ENCODE measurements around the gene VPS37C.
"Not testable (repeated sequence)": the region's sequence is repeated elsewhere in the genome, so short reads cannot be mapped to it uniquely, and the experiment has no call there.

The VPS37C gene

GRCh38 chr11:61116426-61117167 is 44.6 kb downstream of the VPS37C start:
- DNase-seq (ENCODE audit: low read depth), result no peak

GRCh38 chr11:61115498-61116224 is 45.6 kb downstream of the VPS37C start:
- DNase-seq (ENCODE audit: low read depth), result no peak

DNA sequence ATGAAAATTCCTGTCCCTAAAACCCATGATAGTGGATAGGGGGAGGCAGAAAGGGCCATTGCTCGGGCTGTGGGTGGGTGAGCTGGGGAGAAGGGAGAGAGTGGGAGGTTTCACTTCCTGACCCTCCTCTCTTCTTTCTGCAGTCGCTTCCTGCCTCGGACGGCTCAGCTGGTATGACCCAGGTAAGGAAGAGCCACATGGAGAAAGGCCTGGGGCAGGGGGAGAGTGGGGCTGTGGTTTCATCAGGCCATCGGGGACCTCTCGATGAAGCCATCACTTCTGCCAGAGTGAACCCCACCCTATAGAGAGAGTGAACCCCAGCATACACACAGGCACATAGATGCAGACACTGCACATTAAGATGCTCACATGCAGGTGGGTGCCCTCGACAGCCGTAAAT is 46.3 kb downstream of the VPS37C start:
- DNase-seq (ENCODE audit: low read depth), result no peak

- DNase-seq (ENCODE audit: low read depth), result no peak
Measured at GRCh38 chr11:61113201-61113600, 48.0 kb downstream of the VPS37C start.

GRCh38 chr11:61112575-61112974 is 48.7 kb downstream of the VPS37C start:
- no peak for DNase-seq (ENCODE audit: low read depth)

- no peak for DNase-seq (ENCODE audit: low read depth)
Measured at GRCh38 chr11:61111786-61112517, 49.3 kb downstream of the VPS37C start.

DNA sequence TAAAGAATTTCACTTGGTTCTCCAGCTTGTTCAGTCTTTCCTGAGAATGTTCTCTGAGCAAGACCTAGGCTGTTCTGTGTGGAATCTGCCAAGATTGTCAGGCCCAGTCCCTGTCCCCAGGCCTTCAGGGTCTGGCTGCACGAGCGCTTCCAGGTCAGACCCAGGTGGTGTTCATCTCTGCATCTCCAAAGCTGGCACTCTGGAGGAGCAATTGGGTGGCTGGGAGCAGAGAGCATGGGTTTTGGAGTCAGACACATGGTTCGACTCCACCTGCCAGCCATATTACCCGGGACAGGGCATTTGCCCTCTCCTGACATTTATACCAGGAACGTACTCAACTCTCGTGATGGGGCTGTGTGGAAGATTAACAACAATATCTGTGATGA is 50.2 kb downstream of the VPS37C start:
- no peak for DNase-seq (ENCODE audit: low read depth)

- DNase-seq (ENCODE audit: low read depth), result no peak
Measured at GRCh38 chr11:61110255-61111049, 50.8 kb downstream of the VPS37C start.

DNA sequence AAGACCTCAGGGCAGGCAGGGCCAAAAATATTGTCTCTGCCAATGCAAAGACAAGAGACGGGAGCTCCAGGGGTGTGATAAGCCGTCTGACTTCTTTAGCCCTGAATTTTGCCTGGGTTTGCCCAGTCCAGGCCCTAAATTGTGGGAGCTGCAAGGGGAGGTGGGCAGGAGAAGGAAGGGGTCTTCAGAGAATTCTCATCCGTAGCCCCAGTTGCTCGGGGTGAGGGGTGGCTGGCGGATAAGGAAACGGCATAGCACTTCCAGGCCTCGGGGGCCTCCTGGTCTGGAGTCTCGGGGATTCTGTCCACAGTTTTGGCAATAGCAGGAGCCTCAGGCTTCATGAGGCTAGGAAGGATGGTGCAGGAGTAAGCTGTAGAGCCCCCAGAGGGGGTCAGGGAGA is 51.6 kb downstream of the VPS37C start:
- DNase-seq (ENCODE audit: low read depth), result no peak

GRCh38 chr11:61108847-61109585 is 52.2 kb downstream of the VPS37C start:
- no peak for DNase-seq (ENCODE audit: low read depth)

- no peak for DNase-seq (ENCODE audit: low read depth)
Measured at GRCh38 chr11:61107888-61108287, 53.3 kb downstream of the VPS37C start.

DNA sequence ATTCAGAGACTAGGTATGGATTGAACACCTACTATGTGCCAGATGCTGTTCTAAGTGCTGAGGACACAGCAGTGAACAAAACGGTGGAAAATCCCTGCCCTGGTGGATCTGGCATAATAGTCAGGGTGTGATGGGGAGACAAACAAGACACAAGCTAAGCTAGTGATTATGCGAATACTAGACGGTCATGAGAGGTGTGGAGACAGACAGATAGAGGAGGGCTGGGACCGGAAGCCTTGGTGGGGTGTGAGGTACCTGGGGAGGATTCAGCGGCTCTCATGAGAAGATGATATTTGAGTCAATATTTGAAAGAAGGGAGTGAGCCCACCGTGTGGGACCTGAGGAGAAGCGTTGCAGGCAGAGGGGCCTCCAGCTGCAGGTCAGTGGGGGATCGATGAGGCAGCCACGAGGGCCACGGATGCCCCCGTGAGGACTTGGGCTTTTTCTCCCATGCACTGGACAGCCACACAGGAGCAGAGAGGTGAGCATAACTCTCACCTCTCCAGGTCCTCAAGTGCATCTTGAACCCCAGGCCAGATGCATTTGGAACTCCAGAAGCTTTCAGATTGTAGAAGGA is 54.2 kb downstream of the VPS37C start:
- DNase-seq (ENCODE audit: low read depth), result no peak

DNA sequence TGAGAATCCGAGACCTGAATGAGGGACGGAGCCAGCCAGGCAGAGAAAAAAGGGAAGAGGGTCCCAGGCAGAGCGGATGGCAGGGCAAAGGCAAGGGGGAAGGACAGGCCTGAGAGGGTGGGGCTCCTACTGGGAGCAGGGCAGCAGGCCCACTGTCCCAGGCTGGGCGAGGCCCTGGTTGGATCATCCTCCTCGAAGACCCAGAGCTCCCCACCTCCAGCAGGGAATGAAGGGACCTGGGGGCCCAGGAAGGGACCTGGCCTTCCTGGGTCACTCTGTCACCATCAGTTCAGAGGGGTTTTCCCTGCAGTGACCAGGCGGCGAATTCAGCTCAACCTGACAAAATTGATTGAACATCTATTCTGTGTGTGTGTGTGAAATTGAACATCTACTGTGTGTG is 54.9 kb downstream of the VPS37C start:
- no peak for DNase-seq (ENCODE audit: low read depth)

DNA sequence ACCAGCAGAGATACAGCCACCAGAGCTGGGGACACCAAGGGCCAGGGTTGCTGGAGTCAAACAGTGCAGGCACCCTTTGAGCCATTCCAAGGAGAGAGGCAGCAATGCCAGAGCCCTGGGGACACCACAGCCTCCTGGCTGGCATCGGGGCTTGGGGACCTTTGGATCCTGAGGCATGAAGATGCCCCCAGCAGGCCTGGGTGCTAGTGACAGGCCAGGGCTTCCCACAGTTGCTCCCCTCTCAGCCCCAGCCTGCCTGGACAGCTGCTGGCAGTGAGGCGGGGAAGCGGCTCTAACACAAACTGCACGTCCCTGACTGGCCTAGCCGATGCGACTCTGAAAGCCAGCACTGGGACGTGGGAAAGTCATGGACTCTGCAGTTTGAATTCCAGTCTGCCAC is 56.3 kb downstream of the VPS37C start:
- DNase-seq (ENCODE audit: low read depth), result no peak

DNA sequence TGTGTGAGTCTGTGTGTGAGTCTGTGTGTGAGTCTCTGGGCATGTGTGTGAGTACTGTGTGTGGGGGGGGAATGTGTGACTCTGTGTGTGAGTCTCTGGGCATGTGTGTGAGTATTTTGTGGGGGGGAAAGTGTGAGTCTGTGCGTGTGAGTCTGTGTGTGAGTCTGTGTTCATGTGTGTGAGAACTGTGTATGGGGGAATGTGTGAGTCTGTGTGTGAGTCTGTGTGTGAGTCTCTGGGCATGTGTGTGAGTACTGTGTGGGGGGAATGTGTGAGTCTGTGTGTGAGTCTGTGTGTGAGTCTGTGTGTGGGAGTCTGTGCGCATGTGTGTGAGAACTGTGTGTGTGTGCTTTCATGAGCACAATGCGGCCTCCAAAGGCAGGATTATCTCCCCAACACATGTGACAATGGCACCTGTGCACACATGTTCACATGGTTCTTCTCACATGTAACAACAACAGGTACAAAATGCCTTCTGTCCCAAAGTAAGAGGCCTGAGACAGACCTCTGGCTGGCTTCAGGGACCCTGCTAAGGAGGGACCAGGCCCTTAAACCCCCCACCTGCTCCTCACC is 57.3 kb downstream of the VPS37C start:
- DNase-seq (ENCODE audit: low read depth), result no peak

DNA sequence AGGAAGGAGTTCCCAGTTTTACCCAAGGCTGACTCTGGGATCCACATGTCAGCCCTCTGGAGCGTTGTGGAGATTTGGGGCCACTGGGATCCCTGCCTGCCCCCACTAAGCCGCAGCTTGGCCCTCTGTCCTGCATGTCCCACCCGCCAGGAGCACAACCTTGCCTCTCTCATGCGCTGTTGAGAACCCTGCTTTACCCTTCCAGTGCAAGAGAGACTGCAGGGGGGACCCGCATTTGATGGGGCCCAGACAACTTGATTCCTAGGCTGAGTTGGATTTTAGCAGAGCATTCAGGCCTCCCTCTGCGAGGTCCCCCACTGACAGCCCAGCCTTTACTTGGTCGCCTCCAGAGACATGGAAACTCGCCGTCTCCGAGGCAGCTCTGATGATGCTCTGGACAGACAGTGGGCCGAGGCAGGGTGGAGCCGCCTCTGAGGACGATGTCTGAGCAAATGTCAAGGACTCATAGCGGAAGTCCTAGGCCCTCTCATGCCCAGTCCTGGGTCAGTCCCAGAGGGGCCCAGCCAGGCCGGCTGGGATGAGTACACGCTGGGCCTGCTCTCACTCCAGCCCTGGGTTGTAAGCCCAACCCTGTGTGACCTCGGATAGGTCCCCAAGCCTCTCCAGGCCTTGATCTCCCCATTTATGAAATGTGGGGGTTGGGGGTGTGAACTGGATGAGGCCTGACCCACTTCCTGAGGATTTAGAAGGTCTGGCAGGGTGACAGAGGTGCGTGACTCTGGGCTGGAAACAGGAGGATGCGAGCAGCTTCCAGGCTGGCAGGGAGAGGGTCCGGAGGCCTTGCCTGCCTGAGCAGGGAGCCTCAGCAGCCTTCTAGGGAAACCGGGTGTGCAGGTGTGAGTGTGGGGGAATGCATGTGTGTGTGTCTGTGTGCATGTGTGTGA is 58.3 kb downstream of the VPS37C start:
- no peak for DNase-seq (ENCODE audit: low read depth)

GRCh38 chr11:61098778-61099177 is 62.4 kb downstream of the VPS37C start:
- DNase-seq (ENCODE audit: low read depth), result no peak

- DNase-seq (ENCODE audit: low read depth), result not testable (repeated sequence)
Measured at GRCh38 chr11:61098261-61098660, 63.0 kb downstream of the VPS37C start.

DNA sequence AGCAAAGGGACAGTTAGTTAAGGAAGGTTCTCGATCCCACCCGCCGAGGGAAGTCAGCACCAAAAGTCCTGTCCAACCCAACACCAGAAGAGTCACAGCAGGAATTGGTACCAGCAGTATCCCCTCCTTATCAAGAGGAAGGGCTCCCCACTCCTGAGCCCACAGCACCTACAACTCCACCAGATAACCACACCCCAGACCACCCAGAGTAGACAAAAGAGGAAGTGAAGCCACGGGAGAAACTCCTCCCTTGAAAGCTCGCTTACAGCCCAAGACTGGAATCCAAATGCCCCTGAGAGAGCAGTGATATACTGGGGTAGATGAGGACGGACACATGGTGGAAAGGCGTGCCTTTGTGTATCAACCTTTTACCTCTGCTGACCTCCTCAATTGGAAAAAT is 66.2 kb downstream of the VPS37C start:
- DNase-seq (ENCODE audit: low read depth), result no peak

- DNase-seq (ENCODE audit: low read depth), result not testable (repeated sequence)
Measured at GRCh38 chr11:61094167-61094566, 67.1 kb downstream of the VPS37C start.

Data from stimulated activated CD8-positive, alpha-beta memory T cell treated with anti-CD3 and anti-CD28 coated beads, Interleukin-12 subunit alpha, Interleukin-12 subunit beta, amount 100 ng/mL, for 4 hours (primary cell).